ENCODE data around the gene RIMS3. TPM values are rescaled to one million over a fixed set of nuclear protein-coding genes. Genes with fewer than 3 reads are reported as not detected.

RIMS3 gene
- total RNA-seq, 1 donor from 2014 or later: 4.6 TPM

DNA sequence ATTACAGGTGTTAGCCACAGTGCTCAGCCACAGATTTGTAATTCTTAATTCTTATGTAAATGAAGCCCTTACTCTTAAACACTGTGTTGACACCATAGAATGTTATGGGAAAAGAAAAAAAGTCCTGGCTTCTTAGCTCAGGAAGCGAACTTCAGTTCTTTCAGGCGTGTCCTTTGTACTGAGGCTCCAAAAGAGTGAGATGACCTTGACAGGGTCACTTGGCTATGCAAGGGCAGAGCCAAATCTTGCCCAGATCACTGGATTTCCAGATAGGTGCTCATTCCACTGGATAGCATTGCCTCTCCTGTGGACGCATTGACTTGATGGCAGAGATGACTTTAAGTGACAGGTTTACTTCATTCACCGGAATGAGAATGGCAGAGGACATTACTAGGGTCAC lies 30.8 kb upstream of the RIMS3 start:
- H3K9me3 ChIP-seq: no peaks in the 10 kb centered on the region
- H3K4me3 ChIP-seq: no peak overlapping the region
- no peaks in the 10 kb centered on the region for H3K27me3 ChIP-seq (ENCODE audit: low read depth)
- no peak for ATAC-seq
- no peak for DNase-seq
- peaks cover 44% of the 10 kb centered on the region for H3K4me1 ChIP-seq
- no peak overlapping the region for H3K27ac ChIP-seq
- intact Hi-C loops (cut with DNase I): no loop called here
- TF ChIP-seq, protein P1, sequence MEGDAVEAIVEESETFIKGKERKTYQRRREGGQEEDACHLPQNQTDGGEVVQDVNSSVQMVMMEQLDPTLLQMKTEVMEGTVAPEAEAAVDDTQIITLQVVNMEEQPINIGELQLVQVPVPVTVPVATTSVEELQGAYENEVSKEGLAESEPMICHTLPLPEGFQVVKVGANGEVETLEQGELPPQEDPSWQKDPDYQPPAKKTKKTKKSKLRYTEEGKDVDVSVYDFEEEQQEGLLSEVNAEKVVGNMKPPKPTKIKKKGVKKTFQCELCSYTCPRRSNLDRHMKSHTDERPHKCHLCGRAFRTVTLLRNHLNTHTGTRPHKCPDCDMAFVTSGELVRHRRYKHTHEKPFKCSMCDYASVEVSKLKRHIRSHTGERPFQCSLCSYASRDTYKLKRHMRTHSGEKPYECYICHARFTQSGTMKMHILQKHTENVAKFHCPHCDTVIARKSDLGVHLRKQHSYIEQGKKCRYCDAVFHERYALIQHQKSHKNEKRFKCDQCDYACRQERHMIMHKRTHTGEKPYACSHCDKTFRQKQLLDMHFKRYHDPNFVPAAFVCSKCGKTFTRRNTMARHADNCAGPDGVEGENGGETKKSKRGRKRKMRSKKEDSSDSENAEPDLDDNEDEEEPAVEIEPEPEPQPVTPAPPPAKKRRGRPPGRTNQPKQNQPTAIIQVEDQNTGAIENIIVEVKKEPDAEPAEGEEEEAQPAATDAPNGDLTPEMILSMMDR (IDR thresholded peaks at IDR 0.05): no peak
- peaks cover 6% of the 10 kb centered on the region for H3K36me3 ChIP-seq

DNA sequence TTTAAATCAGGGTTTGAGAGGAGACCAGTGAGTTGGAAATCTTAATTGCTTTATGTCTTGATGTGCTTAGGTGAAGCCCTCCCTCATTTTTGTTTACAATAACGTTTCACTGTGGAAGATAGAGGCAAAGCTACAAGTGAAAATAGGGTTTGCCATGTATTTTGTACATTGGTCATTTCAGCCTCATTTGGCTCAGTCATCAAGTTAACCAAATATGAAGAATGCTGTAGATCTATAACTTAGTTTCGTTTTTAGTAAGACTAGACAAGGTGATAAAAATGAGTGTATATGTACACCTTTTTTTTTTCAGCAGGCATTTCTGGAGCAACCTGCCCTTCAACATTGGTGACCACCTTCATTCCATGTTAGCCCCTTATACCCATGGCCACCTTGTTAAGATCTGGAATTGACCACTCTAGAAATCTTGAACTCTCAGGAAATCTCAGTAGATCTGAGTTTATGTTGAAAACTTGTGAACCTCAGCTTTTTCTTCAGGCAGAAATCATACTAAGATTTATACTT lies 28.9 kb upstream of the RIMS3 start:
- H3K4me3 ChIP-seq: no peak overlapping the region
- no peaks in the 10 kb centered on the region for H3K27me3 ChIP-seq (ENCODE audit: low read depth)
- H3K9me3 ChIP-seq: no peaks in the 10 kb centered on the region
- intact Hi-C loops (cut with DNase I): no loop called here
- DNase-seq (no peak), ATAC-seq (no peak)
- H3K4me1 ChIP-seq: peaks cover 49% of the 10 kb centered on the region
- TF ChIP-seq, protein P1 (IDR thresholded peaks at IDR 0.05): no peak
- peaks cover 6% of the 10 kb centered on the region for H3K36me3 ChIP-seq
- no peak overlapping the region for H3K27ac ChIP-seq

DNA sequence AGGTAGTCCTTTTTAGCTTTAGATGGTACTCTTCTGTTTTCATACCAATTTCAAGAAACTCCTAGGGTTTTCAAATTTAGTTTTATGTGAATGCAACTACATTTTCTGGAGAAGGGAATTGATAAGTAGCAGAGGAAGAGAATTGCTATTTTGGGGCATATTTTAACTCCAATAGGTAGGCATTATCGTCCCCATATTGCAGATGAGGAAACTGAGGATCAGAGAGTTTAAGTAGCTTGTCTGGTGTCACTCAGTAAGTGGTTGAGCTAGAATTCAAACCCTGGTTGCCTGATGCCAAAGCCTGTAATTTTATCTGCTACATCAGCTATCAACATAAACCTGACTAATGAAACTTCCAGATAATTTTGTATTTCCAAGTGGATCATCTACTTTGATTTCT lies 27.9 kb upstream of the RIMS3 start:
- intact Hi-C loops (cut with DNase I): no loop called here
- ATAC-seq: no peak
- H3K4me3 ChIP-seq: no peak overlapping the region

DNA sequence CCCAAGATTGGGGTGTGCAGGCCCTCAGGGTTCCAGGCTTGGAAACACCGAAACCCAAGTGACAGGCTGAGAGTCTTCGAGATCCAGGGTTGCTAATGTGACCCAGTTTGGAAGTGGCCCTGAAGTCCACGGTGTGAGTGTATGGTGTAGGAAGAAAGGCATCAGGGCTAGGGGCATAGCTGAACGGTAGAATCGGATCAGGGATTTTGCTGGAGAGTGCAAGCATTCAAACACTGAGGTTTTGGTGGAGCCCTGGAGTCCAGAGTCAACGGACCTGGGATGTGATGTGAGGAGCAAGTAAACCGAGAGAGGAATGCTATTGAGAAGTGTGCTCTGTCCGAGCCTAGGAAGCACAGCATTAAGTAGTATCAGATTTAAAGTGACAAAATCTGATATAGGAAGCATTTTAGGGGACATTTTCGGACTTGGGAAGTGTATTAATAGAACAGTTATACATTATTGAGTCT lies 27.0 kb upstream of the RIMS3 start:
- H3K27me3 ChIP-seq (ENCODE audit: low read depth): no peaks in the 10 kb centered on the region
- H3K36me3 ChIP-seq: peaks cover 6% of the 10 kb centered on the region
- no peaks in the 10 kb centered on the region for H3K9me3 ChIP-seq
- H3K4me3 ChIP-seq: peak overlapping the region; percentile 88
- DNase-seq (no peak), ATAC-seq (peak; percentile 3 to 34)
- intact Hi-C loops (cut with DNase I): no loop called here
- H3K27ac ChIP-seq: peak overlapping the region; percentile 100
- peaks cover 43% of the 10 kb centered on the region for H3K4me1 ChIP-seq
- TF ChIP-seq, protein P1 (IDR thresholded peaks at IDR 0.05): no peak

More for the DNA sequence above, 27.9 kb upstream of the RIMS3 start:
- Histone ChIP-seq H3K4me1 (peaks cover 49% of the 10 kb centered on the region), H3K27ac (no peak overlapping the region), H3K9me3 (no peaks in the 10 kb centered on the region), H3K36me3 (peaks cover 6% of the 10 kb centered on the region), H3K27me3 (ENCODE audit: low read depth) (no peaks in the 10 kb centered on the region)
- no peak for DNase-seq
- TF ChIP-seq, protein P1 (IDR thresholded peaks at IDR 0.05): no peak

DNA sequence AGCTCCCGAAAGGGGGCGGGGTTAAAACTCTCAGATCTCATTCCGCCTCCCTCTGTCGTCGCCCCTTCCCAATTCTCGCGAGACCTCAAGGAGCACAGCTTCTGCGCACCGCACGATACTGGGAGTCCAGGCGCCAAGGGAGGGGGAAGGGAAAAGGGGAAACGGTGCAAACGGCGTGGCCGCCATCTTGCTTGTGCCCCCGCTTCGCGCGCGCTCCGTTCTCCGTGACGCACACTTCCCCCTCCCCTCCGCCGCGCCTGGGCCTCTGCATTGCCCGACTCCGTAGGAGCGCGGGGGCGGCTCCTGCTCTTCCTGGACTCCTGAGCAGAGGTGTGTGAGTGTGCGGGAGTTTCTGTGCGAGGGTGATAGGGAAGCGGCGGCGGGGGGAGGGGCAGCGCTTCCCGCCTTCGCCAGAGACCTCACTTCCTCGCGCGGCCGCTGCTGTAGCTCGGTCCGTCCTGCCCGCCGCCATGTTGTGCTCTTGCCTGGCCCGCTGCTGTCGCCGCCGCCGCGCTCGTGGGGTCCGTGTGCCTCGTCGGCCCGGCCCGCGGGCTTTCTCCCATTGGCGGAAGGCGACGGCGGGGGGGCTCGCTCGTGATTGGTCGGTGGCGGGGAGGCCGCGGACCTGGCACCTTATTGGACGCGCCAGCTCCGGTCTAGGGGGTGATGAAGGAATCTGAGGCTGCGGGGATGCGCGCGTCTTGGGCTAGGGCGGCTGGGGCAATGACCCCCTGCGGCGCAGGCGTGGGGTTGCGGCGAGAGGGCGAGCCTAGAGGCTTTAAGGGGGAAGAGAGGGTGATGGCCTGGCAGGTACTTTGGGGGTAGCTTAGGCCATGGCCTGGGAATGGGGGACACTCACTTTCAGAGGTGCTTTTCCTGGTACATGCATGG lies 26.3 kb upstream of the RIMS3 start, which contains the start of gene NFYC:
Gene NFYC (plus strand): TSS at position 167 of the 891 bp plus-strand sequence. CDS start 47,140 bp downstream, outside the sequence.
- Histone ChIP-seq H3K9me3 (no peaks in the 10 kb centered on the region), H3K27ac (peak within 1 kb of the TSS; percentile 100), H3K4me3 (peak within 1 kb of the TSS; percentile 88), H3K4me1 (peaks cover 36% of the 10 kb centered on the region), H3K27me3 (ENCODE audit: low read depth) (no peaks in the 10 kb centered on the region), H3K36me3 (peaks cover 6% of the 10 kb centered on the region)
- DNase-seq (peak; percentile 97), ATAC-seq (peak; percentile 97)
- TF ChIP-seq, protein P1 (IDR thresholded peaks at IDR 0.05): no peak
- intact Hi-C loops (cut with DNase I): no loop called here

Measured in lower lobe of right lung (tissue), 2 donors.